SU-DHL-6 (cell line): ENCODE data around the gene ATP13A2.

Experiments used
- H2AFZ ChIP-seq: fragments of 200-600 bp; sonication (generic); 2 replicates; pipeline ENCODE4 v1.6.1; 2014; ENCODE audit warnings: low read depth, mild to moderate bottlenecking, moderate library complexity, mixed read lengths, antibody characterized with exemption, low read length; ENCODE audit not compliant: severe bottlenecking
- H3F3A ChIP-seq: fragments of 200-600 bp; shearing (Covaris generic); 2 replicates; pipeline ENCODE4 v1.6.0; 2016; ENCODE audit warnings: antibody characterized with exemption, mild to moderate bottlenecking; ENCODE audit not compliant: insufficient read depth
- H3K27ac ChIP-seq: fragments of 200-600 bp; sonication (generic); 2 replicates; pipeline ENCODE4 v1.5.1; 2016; ENCODE audit warnings: low read depth, mild to moderate bottlenecking, low read length, moderate library complexity, mixed read lengths
- H3K27me3 ChIP-seq: fragments of 200-600 bp; sonication (generic), shearing (Covaris generic); 2 replicates; pipeline ENCODE4 v1.6.0; 2014; ENCODE audit warnings: mild to moderate bottlenecking, low read length
- H3K36me3 ChIP-seq: fragments of 200-600 bp; sonication (generic); 2 replicates; pipeline ENCODE4 v1.6.1; 2014; ENCODE audit warnings: mild to moderate bottlenecking, low read length, mixed read lengths
- H3K4me2 ChIP-seq: fragments of 300-600, 200-600 bp; shearing (Covaris generic), sonication (generic); 2 replicates; pipeline ENCODE4 v1.6.0; 2014; ENCODE audit warnings: low read length, low read depth, mild to moderate bottlenecking; ENCODE audit not compliant: poor library complexity, severe bottlenecking
- H3K4me3 ChIP-seq: fragments of 200-600 bp; sonication (generic); 2 replicates; pipeline ENCODE4 v1.5.1; 2014; ENCODE audit warnings: antibody characterized with exemption, low read length, mild to moderate bottlenecking, mixed read lengths; ENCODE audit not compliant: insufficient read depth, poor library complexity, severe bottlenecking
- H3K79me2 ChIP-seq: fragments of 200-600 bp; sonication (generic); 2 replicates; pipeline ENCODE4 v1.6.1; 2014; ENCODE audit warnings: mild to moderate bottlenecking, low read length, moderate library complexity; ENCODE audit not compliant: insufficient read depth
- H3K9ac ChIP-seq: fragments of 200-600 bp; sonication (generic); 2 replicates; pipeline ENCODE4 v1.7.0; 2014; ENCODE audit warnings: mild to moderate bottlenecking, low read length
- H3K9me2 ChIP-seq: fragments of 200-600 bp; sonication (generic); replicated peaks from 2 replicates; pipeline ENCODE4 v1.6.1; 2014; ENCODE audit warnings: low read length; ENCODE audit not compliant: insufficient read depth
- H3K9me3 ChIP-seq: fragments of 200-600 bp; sonication (generic); 2 replicates; pipeline ENCODE4 v1.6.1; 2014; ENCODE audit warnings: low read length, mixed read lengths; ENCODE audit not compliant: insufficient read depth
- H4K20me1 ChIP-seq: fragments of 200-600 bp; sonication (generic); 2 replicates; pipeline ENCODE4 v1.6.1; 2014; ENCODE audit warnings: low read depth, mild to moderate bottlenecking, antibody characterized with exemption, low read length, moderate library complexity, mixed read lengths
- CTCF ChIP-seq: fragments of 200-600 bp; sonication (generic); IDR thresholded peaks from one replicate; pipeline ENCODE4 v1.5.1; 2017; ENCODE audit warnings: antibody characterized with exemption, mild to moderate bottlenecking, low read length, moderate library complexity; ENCODE audit not compliant: insufficient read depth, poor library complexity, severe bottlenecking
- EZH2phosphoT487 ChIP-seq: fragments of 200-600 bp; sonication (generic), shearing (Covaris generic); conservative IDR thresholded peaks from 2 replicates; pipeline ENCODE4 v1.6.1; 2018; ENCODE audit warnings: mild to moderate bottlenecking, antibody characterized with exemption, low read length, moderate library complexity, mixed read lengths

Gene ATP13A2

GRCh38 chr1:16981269-16981849 lies 30.4 kb downstream of the ATP13A2 start:
- no peaks in the 10 kb centered on the region for H3K36me3 ChIP-seq
- no peak overlapping the region for H3K4me3 ChIP-seq
- no peak overlapping the region for H2AFZ ChIP-seq
- no peaks in the 10 kb centered on the region for H3K79me2 ChIP-seq
- TF ChIP-seq CTCF: no peak
- TF ChIP-seq EZH2phosphoT487: no peak
- H3K9me3 ChIP-seq: no peaks in the 10 kb centered on the region
- H3K4me2 ChIP-seq: no peak overlapping the region
- H4K20me1 ChIP-seq: no peaks in the 10 kb centered on the region
- H3K9me2 ChIP-seq: no peaks in the 10 kb centered on the region
- H3K27me3 ChIP-seq: no peaks in the 10 kb centered on the region
- no peaks in the 10 kb centered on the region for H3F3A ChIP-seq
- H3K27ac ChIP-seq: no peak overlapping the region
- no peak overlapping the region for H3K9ac ChIP-seq

GRCh38 chr1:16980473-16981268 lies 31.1 kb downstream of the ATP13A2 start, which contains the start of gene MFAP2:
Gene MFAP2, minus strand, starts transcription at chr1:16980620. Its CDS starts 2,347 bp downstream, at chr1:16978273.
- H3K4me2 ChIP-seq: no peak within 1 kb of the TSS
- no peaks in the 10 kb centered on the region for H3F3A ChIP-seq
- no peak within 1 kb of the TSS for H3K4me3 ChIP-seq
- H3K27ac ChIP-seq: no peak within 1 kb of the TSS
- H3K9me3 ChIP-seq: no peaks in the 10 kb centered on the region
- no peaks in the 10 kb centered on the region for H3K9me2 ChIP-seq
- no peak for TF ChIP-seq CTCF
- no peak for TF ChIP-seq EZH2phosphoT487
- H3K79me2 ChIP-seq: no peaks in the 10 kb centered on the region
- H2AFZ ChIP-seq: no peak within 1 kb of the TSS
- H3K27me3 ChIP-seq: no peaks in the 10 kb centered on the region
- no peaks in the 10 kb centered on the region for H4K20me1 ChIP-seq
- H3K36me3 ChIP-seq: no peaks in the 10 kb centered on the region
- H3K9ac ChIP-seq: no peak within 1 kb of the TSS

- no peak overlapping the region for H3K4me2 ChIP-seq
- no peak overlapping the region for H3K27ac ChIP-seq
- H3K9ac ChIP-seq: no peak overlapping the region
Observed at GRCh38 chr1:16979475-16980327, 32.0 kb downstream of the ATP13A2 start.

More at GRCh38 chr1:16979475-16980327, 32.0 kb downstream of the ATP13A2 start:
- no peak overlapping the region for H2AFZ ChIP-seq
- H3K79me2 ChIP-seq: no peaks in the 10 kb centered on the region
- no peaks in the 10 kb centered on the region for H3K27me3 ChIP-seq
- no peaks in the 10 kb centered on the region for H3K9me2 ChIP-seq
- no peaks in the 10 kb centered on the region for H4K20me1 ChIP-seq
- TF ChIP-seq CTCF: no peak
- no peak for TF ChIP-seq EZH2phosphoT487
- no peak overlapping the region for H3K4me3 ChIP-seq
- H3K9me3 ChIP-seq: no peaks in the 10 kb centered on the region
- H3F3A ChIP-seq: no peaks in the 10 kb centered on the region
- no peaks in the 10 kb centered on the region for H3K36me3 ChIP-seq
